DOHH2 (cell line): Measurements from ENCODE around the gene KAT2B.

Experiments used
- H3F3A ChIP-seq: fragments of 200-600 bp; sonication (generic), shearing (Covaris generic); 2 replicates; pipeline ENCODE4 v1.6.0; 2016; ENCODE audit warnings: antibody characterized with exemption, mild to moderate bottlenecking; ENCODE audit not compliant: control insufficient read depth, insufficient read depth
- H3K27ac ChIP-seq: fragments of 200-600 bp; sonication (generic); 2 replicates; pipeline ENCODE4 v1.5.1; 2014; ENCODE audit warnings: low read depth, mild to moderate bottlenecking, low read length, moderate library complexity
- H3K27me3 ChIP-seq: fragments of 200-600 bp; sonication (generic); 2 replicates; pipeline ENCODE4 v1.6.1; 2014; ENCODE audit warnings: mild to moderate bottlenecking, low read length, mixed read lengths; ENCODE audit not compliant: control insufficient read depth
- H3K36me3 ChIP-seq: fragments of 200-600 bp; sonication (generic); 2 replicates; pipeline ENCODE4 v1.6.1; 2014; ENCODE audit warnings: mild to moderate bottlenecking, low read length, moderate library complexity, mixed read lengths; ENCODE audit not compliant: control insufficient read depth
- H3K4me1 ChIP-seq: fragments of 200-600 bp; sonication (generic); 2 replicates; pipeline ENCODE4 v1.6.1; 2014; ENCODE audit warnings: mild to moderate bottlenecking, low read length, mixed read lengths; ENCODE audit not compliant: control insufficient read depth
- H3K4me2 ChIP-seq: fragments of 200-600 bp; sonication (generic); 2 replicates; pipeline ENCODE4 v1.6.0; 2014; ENCODE audit warnings: mild to moderate bottlenecking, low read length, moderate library complexity
- H3K4me3 ChIP-seq: fragments of 200-600 bp; sonication (generic); 2 replicates; pipeline ENCODE4 v1.5.1; 2014; ENCODE audit warnings: mild to moderate bottlenecking, low read length, mixed read lengths
- H3K79me2 ChIP-seq: fragments of 200-600 bp; sonication (generic); 2 replicates; pipeline ENCODE4 v1.6.1; 2014; ENCODE audit warnings: mild to moderate bottlenecking, low read length, mixed read lengths; ENCODE audit not compliant: control insufficient read depth
- H3K9me2 ChIP-seq: fragments of 200-600 bp; sonication (generic); replicated peaks from 2 replicates; pipeline ENCODE4 v1.6.1; 2014; ENCODE audit warnings: mild to moderate bottlenecking, low read length, mixed read lengths; ENCODE audit not compliant: control insufficient read depth
- H3K9me3 ChIP-seq: fragments of 200-600 bp; sonication (generic); 2 replicates; pipeline ENCODE4 v1.6.1; 2014; ENCODE audit warnings: antibody characterized with exemption, low read length, mixed read lengths; ENCODE audit not compliant: control insufficient read depth, insufficient read depth
- H4K20me1 ChIP-seq: fragments of 200-600 bp; sonication (generic); 2 replicates; pipeline ENCODE4 v1.6.0; 2014; ENCODE audit warnings: low read depth, mild to moderate bottlenecking, antibody characterized with exemption, low read length, moderate library complexity; ENCODE audit not compliant: control insufficient read depth, insufficient read depth
- CTCF ChIP-seq: fragments of 200-600 bp; sonication (generic); IDR thresholded peaks from one replicate; pipeline ENCODE4 v1.5.1; 2014; ENCODE audit warnings: antibody characterized with exemption, mild to moderate bottlenecking, low read depth, low read length; ENCODE audit not compliant: poor library complexity, severe bottlenecking
- EZH2phosphoT487 ChIP-seq: fragments of 200-600 bp; sonication (generic); IDR thresholded peaks from 2 replicates; pipeline ENCODE4 v1.6.1; 2017; ENCODE audit warnings: borderline replicate concordance, mild to moderate bottlenecking, antibody characterized with exemption, low read length, moderate library complexity, mixed read lengths

Gene KAT2B

GRCh38 chr3:20083253-20083652 lies 43.0 kb downstream of the KAT2B start:
- no peaks in the 10 kb centered on the region for H3K79me2 ChIP-seq
- H3K36me3 ChIP-seq: no peaks in the 10 kb centered on the region; the same call in 1 of the 2 replicates
- no peak for TF ChIP-seq CTCF
- TF ChIP-seq EZH2phosphoT487: no peak
- no peaks in the 10 kb centered on the region for H3K9me2 ChIP-seq
- no peak overlapping the region for H3K4me2 ChIP-seq
- no peak overlapping the region for H3K4me3 ChIP-seq
- no peaks in the 10 kb centered on the region for H3K27me3 ChIP-seq
- H3K9me3 ChIP-seq: no peaks in the 10 kb centered on the region
- H4K20me1 ChIP-seq: no peaks in the 10 kb centered on the region
- H3F3A ChIP-seq: no peaks in the 10 kb centered on the region
- peaks cover 6% of the 10 kb centered on the region for H3K4me1 ChIP-seq
- H3K27ac ChIP-seq: no peak overlapping the region

GRCh38 chr3:20083953-20084352 lies 43.7 kb downstream of the KAT2B start:
- Histone ChIP-seq H3K9me3 (no peaks in the 10 kb centered on the region), H3K27me3 (no peaks in the 10 kb centered on the region), H4K20me1 (no peaks in the 10 kb centered on the region), H3K79me2 (no peaks in the 10 kb centered on the region), H3K4me2 (no peak overlapping the region), H3K4me3 (no peak overlapping the region), H3K4me1 (peaks cover 6% of the 10 kb centered on the region), H3K36me3 (no peaks in the 10 kb centered on the region; the same call in 1 of the 2 replicates), H3F3A (no peaks in the 10 kb centered on the region), H3K9me2 (no peaks in the 10 kb centered on the region), H3K27ac (no peak overlapping the region)
- no peak for TF ChIP-seq EZH2phosphoT487
- no peak for TF ChIP-seq CTCF

- no peaks in the 10 kb centered on the region for H3F3A ChIP-seq
- H3K79me2 ChIP-seq: no peaks in the 10 kb centered on the region; the same call in 1 of the 2 replicates
- H3K9me3 ChIP-seq: peaks cover 11% of the 10 kb centered on the region; the same call in 1 of the 2 replicates
- no peak overlapping the region for H3K4me3 ChIP-seq
- no peaks in the 10 kb centered on the region for H3K4me1 ChIP-seq
- H3K27ac ChIP-seq: no peak overlapping the region
- TF ChIP-seq CTCF (no peak), EZH2phosphoT487 (no peak)
- no peaks in the 10 kb centered on the region for H3K27me3 ChIP-seq
- H3K9me2 ChIP-seq: no peaks in the 10 kb centered on the region
- peaks cover 13% of the 10 kb centered on the region for H3K36me3 ChIP-seq
- no peaks in the 10 kb centered on the region for H4K20me1 ChIP-seq
- no peak overlapping the region for H3K4me2 ChIP-seq
Measured at GRCh38 chr3:20091331-20092047, 51.2 kb downstream of the KAT2B start.
